GM18867 (cell line): Measurements from ENCODE around the gene CFAP46.
"Not testable (repeated sequence)": the region's sequence is repeated elsewhere in the genome, so short reads cannot be mapped to it uniquely, and the experiment has no call there.

Source experiments
- ATAC-seq: cut with Tn5 transposase; IDR thresholded peaks from one replicate; pipeline ENCODE4 v1.9.1; 2021; ENCODE audit warnings: mild to moderate bottlenecking, moderate library complexity; ENCODE audit not compliant: unreplicated experiment

CFAP46 gene

GRCh38 chr10:132979491-132980425 is 37.4 kb upstream of the CFAP46 start:
- ATAC-seq, result no peak

- no peak for ATAC-seq
These were observed 36.2 kb upstream of the CFAP46 start for GRCh38 chr10:132978542-132978941.

DNA sequence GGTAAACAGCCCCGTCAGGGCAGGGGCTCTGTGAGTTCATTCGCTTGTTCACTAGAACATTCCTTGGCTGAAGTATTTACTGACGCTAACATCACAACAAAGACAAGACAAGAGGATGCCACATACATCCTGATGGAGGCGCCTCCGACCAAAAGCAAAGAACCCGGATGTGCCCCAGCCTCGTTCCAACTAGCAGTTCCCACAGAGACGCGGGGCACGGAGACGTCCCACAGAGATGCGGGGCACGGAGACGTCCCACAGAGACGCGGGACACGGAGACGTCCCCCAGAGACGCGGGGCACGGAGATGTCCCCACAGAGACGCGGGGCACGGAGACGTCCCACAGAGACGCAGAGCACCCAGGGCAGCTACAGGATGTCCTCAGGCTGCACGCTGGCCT is 35.4 kb upstream of the CFAP46 start:
- no peak for ATAC-seq

- no peak for ATAC-seq
These were observed 34.7 kb upstream of the CFAP46 start for GRCh38 chr10:132977076-132977475.

GRCh38 chr10:132975831-132976682 is 33.7 kb upstream of the CFAP46 start:
- ATAC-seq, result no peak

GRCh38 chr10:132974886-132975830 is 32.8 kb upstream of the CFAP46 start:
- ATAC-seq, result no peak

GRCh38 chr10:132974249-132974796 is 32.0 kb upstream of the CFAP46 start:
- no peak for ATAC-seq

- ATAC-seq, result no peak
These were observed 31.5 kb upstream of the CFAP46 start for GRCh38 chr10:132973903-132974241.

DNA sequence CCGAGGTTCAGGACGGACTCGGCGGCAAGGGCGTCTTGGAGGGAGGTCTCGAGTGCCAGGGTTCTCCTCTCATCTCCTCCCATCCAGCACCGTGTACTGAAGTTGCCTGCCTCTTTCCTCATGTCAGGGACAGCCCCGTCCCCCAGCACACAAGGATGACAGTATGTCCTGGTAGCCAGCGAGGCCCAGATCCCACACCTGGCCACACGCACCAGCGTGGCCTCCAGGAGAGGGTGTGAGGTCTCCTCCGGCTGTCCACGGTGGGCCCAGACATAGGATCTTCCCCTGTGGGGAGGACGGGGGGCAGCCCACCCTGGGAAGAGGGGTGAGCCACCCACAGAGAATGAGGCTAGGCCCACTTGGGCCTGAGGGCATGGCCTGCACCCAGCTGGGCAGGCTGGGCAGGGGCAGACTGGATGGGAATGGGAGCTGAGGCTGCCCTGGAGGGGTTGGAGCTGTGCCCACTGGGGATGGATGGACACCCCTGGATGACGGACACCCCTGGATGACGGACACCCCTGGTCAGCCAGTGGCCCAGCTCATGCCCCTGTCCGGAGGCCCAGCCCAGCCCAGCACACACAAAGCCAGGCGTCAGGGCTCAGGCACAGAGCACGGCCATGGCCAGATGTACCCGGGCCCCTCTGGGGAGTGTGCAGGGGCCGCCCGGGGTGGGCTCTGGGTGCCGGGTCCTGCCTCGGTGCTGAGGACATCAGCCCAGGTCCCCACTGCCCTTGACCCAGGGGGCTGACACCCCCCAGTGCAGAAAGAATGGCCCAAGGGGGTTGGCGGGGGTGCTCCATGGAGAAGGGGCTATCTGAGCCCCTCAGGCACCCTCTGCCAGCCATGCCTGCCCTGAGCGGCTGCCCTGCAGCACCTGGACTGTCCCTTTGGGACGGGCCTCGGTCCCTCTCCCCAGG is 30.9 kb upstream of the CFAP46 start:
- no peak for ATAC-seq

GRCh38 chr10:132972149-132972985 is 30.0 kb upstream of the CFAP46 start:
- no peak for ATAC-seq

DNA sequence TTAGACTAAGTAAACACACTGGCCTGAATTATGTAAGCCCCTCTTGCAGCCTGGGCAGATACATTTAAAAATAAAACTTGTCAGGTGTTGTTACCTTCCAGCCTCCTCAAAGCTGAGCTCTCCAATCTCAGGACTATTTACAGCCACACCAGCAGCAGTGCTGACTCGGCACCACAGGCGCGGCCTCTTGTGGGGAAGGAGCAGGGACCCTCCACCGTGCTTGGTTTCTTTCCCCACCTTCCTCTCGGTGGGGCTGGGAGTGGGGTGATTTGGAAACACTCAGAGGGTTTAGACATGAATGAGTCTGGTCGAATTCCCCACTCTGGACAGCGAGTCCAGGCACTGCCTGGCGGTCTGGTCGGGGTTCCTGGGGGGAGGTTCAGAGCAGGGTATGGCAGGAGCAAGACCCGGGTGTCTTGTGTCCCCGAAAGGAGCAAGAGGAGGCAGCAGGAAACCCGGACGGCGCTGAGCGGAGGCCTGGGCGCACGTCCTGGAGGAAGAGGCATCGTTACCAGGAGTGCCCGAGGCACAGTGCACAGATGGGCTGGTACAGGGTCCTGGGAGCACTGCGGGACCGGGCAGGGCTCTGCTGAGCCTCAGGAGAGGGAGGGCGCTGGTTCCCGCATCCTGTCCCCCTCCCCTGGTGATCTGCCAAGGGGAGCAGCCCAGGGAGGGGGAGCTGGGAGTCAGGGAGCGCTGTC is 29.2 kb upstream of the CFAP46 start:
- no peak for ATAC-seq

- ATAC-seq, result no peak
These were observed 28.5 kb upstream of the CFAP46 start for GRCh38 chr10:132970641-132971438.

- ATAC-seq, result no peak
These were observed 25.2 kb upstream of the CFAP46 start for GRCh38 chr10:132967540-132967939.

DNA sequence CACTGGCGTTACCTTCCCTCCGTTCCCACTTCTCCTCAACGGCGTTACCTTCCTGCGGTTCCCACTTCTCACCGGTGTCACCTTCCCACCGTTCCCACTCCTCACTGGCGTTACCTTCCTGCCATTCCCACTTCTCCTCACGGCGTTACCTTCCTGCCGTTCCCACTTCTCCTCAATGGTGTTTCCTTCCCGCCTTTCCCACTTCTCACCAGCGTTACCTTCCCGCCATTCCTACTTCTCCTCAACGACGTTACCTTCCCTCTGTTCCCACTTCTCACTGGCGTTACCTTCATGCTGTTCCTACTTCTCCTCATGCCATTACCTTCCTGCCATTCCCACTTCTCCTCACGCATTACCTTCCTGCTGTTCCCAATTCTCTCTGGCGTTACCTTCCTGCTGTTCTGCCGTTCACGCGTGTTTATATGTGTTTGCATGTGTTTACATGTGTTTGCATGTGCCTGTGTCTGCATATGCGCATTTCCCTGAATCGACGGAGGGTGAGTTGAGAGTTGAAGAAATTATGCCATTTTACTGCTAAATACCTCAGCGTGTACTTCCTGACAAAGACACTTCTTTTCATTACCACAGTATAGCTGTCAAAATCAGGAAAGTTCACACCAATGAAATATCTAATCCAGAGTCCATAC is 23.2 kb upstream of the CFAP46 start:
- ATAC-seq, result no peak

- not testable (repeated sequence) for ATAC-seq
These were observed 22.5 kb upstream of the CFAP46 start for GRCh38 chr10:132964707-132965410.

- no peak for ATAC-seq
These were observed 21.9 kb upstream of the CFAP46 start for GRCh38 chr10:132964231-132964630.
